Measurements from ENCODE around the gene KRTAP2-1. TPM values are rescaled to one million over a fixed set of nuclear protein-coding genes. Genes with fewer than 3 reads are reported as not detected.
"Not testable (repeated sequence)": the region's sequence is repeated elsewhere in the genome, so short reads cannot be mapped to it uniquely, and the experiment has no call there.

Gene KRTAP2-1, protein sequence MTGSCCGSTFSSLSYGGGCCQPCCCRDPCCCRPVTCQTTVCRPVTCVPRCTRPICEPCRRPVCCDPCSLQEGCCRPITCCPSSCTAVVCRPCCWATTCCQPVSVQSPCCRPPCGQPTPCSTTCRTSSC
- total RNA-seq (not detected), polyA plus RNA-seq (not detected)
- long read RNA-seq, donor 1: 0 reads
- long read RNA-seq, donor 2: 0 reads
- long read RNA-seq, donor 3: 0 reads

DNA sequence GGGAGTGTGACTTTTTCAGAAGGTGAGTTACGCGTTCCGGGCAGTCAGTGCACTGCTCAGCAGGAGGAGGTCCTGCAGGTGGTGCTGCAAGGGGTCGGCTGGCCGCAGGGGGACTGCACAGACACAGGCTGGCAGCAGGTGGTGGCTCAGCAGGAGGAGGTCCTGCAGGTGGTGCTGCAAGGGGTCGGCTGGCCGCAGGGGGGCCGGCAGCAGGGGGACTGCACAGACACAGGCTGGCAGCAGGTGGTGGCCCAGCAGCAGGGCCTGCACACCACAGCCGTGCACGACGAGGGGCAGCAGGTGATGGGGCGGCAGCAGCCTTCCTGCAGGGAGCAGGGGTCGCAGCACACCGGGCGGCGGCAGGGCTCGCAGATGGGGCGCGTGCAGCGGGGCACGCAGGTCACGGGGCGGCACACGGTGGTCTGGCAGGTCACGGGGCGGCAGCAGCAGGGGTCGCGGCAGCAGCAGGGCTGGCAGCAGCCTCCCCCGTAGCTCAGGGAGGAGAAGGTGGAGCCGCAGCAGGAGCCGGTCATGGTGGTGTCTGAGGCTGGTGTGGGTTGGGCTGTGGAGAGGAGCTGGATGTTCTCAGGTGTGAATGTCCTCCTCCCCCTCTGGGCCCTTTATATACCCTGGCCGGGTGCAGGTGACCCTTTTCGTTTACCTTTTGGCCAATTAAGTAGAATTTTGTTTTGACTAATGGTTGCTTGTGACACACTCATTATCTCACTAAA lies at the start of gene KRTAP2-1:
Gene KRTAP2-1 (minus strand): TSS at position 582 of the 731 bp plus-strand sequence. CDS start 49 bp downstream, at position 533.
- H3K27ac ChIP-seq; H3K4me1 ChIP-seq (ENCODE audit: insufficient read depth); H3K4me3 ChIP-seq; intact Hi-C loops (cut with DNase I); DNase-seq; H3K27me3 ChIP-seq; H3K36me3 ChIP-seq; H3K9me3 ChIP-seq: not testable (repeated sequence)
- 57 to 70% (median 67%) methylated on average over 10 to 12 of the region's 33 CpGs for WGBS, 3 donors

DNA sequence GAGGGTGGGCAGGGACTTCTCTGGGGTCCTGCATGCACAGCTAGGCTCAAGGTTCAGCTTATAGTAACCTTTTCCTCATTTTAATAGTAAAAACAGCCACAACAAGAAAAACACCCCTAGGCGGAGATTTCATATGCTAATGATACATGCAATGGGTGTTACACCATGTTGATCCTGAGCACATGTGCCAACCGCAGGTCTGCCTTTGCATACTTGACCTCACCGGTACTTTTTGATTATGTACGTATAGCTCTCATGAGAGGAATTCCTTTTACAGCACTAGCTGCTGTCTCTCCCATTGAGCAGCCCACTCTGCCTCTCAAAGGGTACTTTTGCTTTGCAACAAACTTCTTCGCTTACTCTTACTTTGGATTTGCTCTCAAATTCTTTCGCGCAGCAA lies 48.9 kb upstream of the KRTAP2-1 start:
- no peaks in the 10 kb centered on the region for H3K36me3 ChIP-seq
- no peak overlapping the region for H3K4me3 ChIP-seq
- intact Hi-C loops (cut with DNase I): no loop called here
- no peaks in the 10 kb centered on the region for H3K27me3 ChIP-seq
- WGBS, 3 donors: 77 to 84% (median 83%) methylated on average over 7 of the region's 7 CpGs
- H3K4me1 ChIP-seq (ENCODE audit: insufficient read depth): no peaks in the 10 kb centered on the region
- TF ChIP-seq POLR2A (IDR thresholded peaks at IDR 0.05) (no peak), EP300 (IDR thresholded peaks at IDR 0.05) (no peak)
- TF ChIP-seq, protein P1, sequence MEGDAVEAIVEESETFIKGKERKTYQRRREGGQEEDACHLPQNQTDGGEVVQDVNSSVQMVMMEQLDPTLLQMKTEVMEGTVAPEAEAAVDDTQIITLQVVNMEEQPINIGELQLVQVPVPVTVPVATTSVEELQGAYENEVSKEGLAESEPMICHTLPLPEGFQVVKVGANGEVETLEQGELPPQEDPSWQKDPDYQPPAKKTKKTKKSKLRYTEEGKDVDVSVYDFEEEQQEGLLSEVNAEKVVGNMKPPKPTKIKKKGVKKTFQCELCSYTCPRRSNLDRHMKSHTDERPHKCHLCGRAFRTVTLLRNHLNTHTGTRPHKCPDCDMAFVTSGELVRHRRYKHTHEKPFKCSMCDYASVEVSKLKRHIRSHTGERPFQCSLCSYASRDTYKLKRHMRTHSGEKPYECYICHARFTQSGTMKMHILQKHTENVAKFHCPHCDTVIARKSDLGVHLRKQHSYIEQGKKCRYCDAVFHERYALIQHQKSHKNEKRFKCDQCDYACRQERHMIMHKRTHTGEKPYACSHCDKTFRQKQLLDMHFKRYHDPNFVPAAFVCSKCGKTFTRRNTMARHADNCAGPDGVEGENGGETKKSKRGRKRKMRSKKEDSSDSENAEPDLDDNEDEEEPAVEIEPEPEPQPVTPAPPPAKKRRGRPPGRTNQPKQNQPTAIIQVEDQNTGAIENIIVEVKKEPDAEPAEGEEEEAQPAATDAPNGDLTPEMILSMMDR (IDR thresholded peaks at IDR 0.05): no peak
- no peaks in the 10 kb centered on the region for H3K9me3 ChIP-seq
- no peak overlapping the region for H3K27ac ChIP-seq
- DNase-seq: no peak

DNA sequence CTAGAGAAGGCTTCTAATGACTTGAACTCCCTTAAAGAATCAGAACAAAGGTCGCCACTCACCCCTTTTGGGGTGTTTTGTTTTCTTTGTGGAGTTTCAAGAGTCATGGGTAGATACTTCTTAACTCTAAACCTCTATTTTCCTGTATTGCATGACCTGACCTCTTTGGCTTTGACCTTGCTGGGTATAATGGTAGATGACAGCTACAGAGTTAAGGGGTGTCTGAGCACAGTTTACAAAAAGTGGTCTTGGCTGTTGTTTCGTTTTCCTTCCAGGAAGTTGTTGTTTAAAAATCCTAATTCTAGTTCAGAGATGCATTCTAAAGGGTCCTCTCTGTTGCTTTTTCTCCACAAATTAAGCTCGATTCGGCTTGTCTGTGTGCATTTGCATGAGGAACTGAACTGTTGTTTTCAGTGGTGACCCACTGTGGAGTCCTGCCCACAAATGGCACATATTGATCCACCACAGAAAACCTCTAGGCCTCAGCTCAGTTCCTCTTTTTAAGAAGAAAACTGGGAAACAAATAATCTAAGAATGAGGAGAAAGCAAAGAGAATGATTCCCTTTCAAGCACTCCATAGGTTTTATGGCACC lies 41.7 kb upstream of the KRTAP2-1 start:
- H3K4me3 ChIP-seq; DNase-seq; H3K36me3 ChIP-seq; H3K4me1 ChIP-seq (ENCODE audit: insufficient read depth); intact Hi-C loops (cut with DNase I); H3K27me3 ChIP-seq; H3K27ac ChIP-seq; H3K9me3 ChIP-seq: not testable (repeated sequence)
- WGBS, 3 donors: 42 to 56% (median 42%) methylated on average over 4 of the region's 4 CpGs

DNA sequence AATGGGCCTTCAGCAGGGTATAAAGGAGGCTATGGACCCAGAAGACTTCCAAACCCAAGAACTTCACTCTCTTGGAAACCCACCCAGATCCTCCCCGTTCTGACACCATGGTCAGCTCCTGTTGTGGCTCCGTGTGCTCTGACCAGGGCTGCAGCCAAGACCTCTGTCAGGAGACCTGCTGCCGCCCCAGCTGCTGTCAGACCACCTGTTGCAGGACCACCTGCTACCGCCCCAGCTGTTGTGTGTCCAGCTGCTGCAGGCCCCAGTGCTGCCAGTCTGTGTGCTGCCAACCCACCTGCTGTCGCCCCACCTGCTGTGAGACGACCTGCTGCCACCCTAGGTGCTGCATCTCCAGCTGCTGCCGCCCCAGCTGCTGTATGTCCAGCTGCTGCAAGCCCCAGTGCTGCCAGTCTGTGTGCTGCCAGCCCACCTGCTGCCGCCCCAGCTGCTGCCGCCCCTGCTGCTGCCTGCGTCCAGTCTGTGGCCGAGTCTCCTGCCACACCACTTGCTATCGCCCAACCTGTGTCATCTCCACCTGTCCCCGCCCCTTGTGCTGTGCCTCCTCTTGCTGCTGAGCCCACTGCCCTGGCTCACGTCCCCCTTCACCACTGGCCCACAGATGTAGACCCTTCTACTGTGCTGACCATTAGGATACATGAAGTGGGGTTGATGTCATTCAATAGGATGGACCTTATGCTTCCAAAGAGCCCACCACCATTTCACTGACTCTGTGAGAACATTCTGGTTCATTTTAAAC lies 37.2 kb upstream of the KRTAP2-1 start, which contains the start of gene KRTAP4-7:
Gene KRTAP4-7 (plus strand): TSS at position 51 of the 757 bp plus-strand sequence. CDS start 57 bp downstream, at position 108.
- H3K36me3 ChIP-seq; DNase-seq; H3K4me3 ChIP-seq; H3K9me3 ChIP-seq; intact Hi-C loops (cut with DNase I); H3K27ac ChIP-seq; H3K27me3 ChIP-seq; H3K4me1 ChIP-seq (ENCODE audit: insufficient read depth): not testable (repeated sequence)
- 60 to 72% (median 71%) methylated on average over 7 to 11 of the region's 14 CpGs for WGBS, 3 donors

DNA sequence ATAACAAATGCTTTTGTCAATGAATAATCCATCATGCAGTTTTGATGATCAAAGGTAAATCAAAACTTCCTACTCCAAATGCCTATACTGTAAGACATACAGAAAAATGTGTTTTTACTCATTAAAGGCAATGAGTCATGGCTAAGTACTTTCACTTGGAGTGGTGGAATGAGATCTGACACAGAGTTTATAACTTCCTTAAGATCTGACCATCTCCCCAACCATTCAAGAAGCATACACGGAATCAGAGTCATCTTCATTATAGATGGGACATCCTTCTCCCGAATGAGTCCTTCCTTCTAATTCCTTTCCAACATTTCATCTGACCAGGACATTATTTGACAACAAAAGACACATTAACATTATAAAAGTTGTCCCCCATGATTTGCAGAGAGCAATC lies 36.3 kb upstream of the KRTAP2-1 start:
- intact Hi-C loops (cut with DNase I); H3K4me1 ChIP-seq (ENCODE audit: insufficient read depth); DNase-seq; H3K9me3 ChIP-seq; H3K27ac ChIP-seq; H3K36me3 ChIP-seq; H3K4me3 ChIP-seq; H3K27me3 ChIP-seq: not testable (repeated sequence)
- 80 to 86% (median 82%) methylated on average over 2 of the region's 2 CpGs for WGBS, 3 donors

DNA sequence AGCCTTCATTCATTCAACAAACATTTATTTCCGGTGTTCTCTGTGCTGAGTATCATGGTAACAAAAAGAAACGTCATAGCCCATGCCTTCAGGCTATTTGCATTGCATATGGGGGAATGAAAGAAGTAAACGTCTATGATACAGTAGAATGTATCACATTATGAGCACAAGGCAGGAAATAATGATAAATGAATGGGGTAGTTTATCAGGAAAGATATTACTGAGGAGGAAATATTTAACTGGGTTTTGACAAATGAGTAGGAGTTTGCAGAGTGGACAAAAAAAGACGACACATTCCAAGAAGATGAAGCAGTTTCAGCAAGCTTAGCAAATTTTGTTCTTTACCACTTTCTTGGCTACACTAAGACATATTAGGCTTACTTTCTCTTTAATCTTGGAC lies 35.5 kb upstream of the KRTAP2-1 start:
- H3K27ac ChIP-seq: no peak overlapping the region
- TF ChIP-seq EP300 (IDR thresholded peaks at IDR 0.05) (no peak), POLR2A (IDR thresholded peaks at IDR 0.05) (no peak)
- TF ChIP-seq, protein P1 (IDR thresholded peaks at IDR 0.05): no peak
- no peak for DNase-seq
- H3K9me3 ChIP-seq: no peaks in the 10 kb centered on the region
- H3K4me1 ChIP-seq (ENCODE audit: insufficient read depth): no peaks in the 10 kb centered on the region
- WGBS, 3 donors: 37 to 50% (median 47%) methylated on average over 4 of the region's 4 CpGs
- H3K27me3 ChIP-seq: no peaks in the 10 kb centered on the region
- H3K36me3 ChIP-seq: no peaks in the 10 kb centered on the region
- intact Hi-C loops (cut with DNase I): no loop called here
- no peak overlapping the region for H3K4me3 ChIP-seq

Data from ovary (tissue), 10 donors.